ENCODE data around the gene WEE2. TPM values are rescaled to one million over a fixed set of nuclear protein-coding genes. Genes with fewer than 3 reads are reported as not detected.
A peak's percentile ranks its signal among the peaks of the same experiment; 100 is the strongest.

The WEE2 gene
- total and polyA plus RNA-seq, 2 of the 13 experiments (the other 11 are each of a cell fraction or from before 2014, with no cell fraction given), result not detected

DNA sequence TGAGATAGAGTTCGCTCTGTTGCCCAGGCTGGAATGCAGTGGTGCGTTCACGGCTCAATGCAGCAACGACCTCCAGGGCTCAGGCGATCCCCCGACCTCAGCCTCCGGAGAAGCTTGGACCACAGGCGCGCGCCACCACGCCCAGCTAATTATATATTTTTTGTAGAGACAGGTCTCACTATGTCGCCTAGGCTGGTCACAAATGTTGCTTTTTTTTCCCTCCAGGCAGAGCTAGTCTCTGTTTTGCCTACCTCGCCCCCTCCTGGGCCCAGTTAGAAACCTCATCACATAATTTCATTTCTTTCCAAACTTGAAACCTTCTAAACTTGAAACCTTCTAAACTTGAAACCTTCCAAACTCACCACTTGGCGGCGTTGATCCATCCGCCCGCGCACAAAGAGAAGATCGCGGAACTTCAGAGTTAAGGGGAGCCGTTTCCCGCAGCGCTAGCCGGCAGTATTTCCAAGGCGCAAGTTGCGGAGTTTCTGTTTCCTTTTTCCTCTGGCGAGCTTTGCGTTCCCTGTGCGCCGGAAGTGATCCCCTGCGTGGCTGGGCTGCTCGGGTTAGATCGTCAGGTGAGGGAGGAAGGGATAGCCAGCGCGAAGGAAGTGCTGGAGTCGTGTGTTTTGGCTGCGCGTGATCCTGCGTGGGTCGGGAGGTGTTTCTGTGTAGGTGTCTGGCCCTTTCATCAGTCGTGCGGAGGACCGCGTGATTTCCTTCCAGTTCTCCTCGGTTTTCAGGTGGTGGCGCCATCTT is 29.9 kb downstream of the WEE2 start, which contains the start of gene SSBP1 (continued):
- TF ChIP-seq, protein P1, sequence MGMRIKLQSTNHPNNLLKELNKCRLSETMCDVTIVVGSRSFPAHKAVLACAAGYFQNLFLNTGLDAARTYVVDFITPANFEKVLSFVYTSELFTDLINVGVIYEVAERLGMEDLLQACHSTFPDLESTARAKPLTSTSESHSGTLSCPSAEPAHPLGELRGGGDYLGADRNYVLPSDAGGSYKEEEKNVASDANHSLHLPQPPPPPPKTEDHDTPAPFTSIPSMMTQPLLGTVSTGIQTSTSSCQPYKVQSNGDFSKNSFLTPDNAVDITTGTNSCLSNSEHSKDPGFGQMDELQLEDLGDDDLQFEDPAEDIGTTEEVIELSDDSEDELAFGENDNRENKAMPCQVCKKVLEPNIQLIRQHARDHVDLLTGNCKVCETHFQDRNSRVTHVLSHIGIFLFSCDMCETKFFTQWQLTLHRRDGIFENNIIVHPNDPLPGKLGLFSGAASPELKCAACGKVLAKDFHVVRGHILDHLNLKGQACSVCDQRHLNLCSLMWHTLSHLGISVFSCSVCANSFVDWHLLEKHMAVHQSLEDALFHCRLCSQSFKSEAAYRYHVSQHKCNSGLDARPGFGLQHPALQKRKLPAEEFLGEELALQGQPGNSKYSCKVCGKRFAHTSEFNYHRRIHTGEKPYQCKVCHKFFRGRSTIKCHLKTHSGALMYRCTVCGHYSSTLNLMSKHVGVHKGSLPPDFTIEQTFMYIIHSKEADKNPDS (CRISPR knock-in tag; IDR thresholded peaks at IDR 0.05), result no peak
- TF ChIP-seq, protein P2, sequence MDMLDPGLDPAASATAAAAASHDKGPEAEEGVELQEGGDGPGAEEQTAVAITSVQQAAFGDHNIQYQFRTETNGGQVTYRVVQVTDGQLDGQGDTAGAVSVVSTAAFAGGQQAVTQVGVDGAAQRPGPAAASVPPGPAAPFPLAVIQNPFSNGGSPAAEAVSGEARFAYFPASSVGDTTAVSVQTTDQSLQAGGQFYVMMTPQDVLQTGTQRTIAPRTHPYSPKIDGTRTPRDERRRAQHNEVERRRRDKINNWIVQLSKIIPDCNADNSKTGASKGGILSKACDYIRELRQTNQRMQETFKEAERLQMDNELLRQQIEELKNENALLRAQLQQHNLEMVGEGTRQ (IDR thresholded peaks at IDR 0.05; ENCODE audit: low read depth, low read length), result no peak
- TF ChIP-seq, protein P2 (CRISPR knock-in tag; IDR thresholded peaks at IDR 0.05; ENCODE audit: borderline replicate concordance), result no peak
- TF ChIP-seq HDAC6 (IDR thresholded peaks at IDR 0.05; ENCODE audit: low read depth, low read length), result no peak
- TF ChIP-seq, protein P3, sequence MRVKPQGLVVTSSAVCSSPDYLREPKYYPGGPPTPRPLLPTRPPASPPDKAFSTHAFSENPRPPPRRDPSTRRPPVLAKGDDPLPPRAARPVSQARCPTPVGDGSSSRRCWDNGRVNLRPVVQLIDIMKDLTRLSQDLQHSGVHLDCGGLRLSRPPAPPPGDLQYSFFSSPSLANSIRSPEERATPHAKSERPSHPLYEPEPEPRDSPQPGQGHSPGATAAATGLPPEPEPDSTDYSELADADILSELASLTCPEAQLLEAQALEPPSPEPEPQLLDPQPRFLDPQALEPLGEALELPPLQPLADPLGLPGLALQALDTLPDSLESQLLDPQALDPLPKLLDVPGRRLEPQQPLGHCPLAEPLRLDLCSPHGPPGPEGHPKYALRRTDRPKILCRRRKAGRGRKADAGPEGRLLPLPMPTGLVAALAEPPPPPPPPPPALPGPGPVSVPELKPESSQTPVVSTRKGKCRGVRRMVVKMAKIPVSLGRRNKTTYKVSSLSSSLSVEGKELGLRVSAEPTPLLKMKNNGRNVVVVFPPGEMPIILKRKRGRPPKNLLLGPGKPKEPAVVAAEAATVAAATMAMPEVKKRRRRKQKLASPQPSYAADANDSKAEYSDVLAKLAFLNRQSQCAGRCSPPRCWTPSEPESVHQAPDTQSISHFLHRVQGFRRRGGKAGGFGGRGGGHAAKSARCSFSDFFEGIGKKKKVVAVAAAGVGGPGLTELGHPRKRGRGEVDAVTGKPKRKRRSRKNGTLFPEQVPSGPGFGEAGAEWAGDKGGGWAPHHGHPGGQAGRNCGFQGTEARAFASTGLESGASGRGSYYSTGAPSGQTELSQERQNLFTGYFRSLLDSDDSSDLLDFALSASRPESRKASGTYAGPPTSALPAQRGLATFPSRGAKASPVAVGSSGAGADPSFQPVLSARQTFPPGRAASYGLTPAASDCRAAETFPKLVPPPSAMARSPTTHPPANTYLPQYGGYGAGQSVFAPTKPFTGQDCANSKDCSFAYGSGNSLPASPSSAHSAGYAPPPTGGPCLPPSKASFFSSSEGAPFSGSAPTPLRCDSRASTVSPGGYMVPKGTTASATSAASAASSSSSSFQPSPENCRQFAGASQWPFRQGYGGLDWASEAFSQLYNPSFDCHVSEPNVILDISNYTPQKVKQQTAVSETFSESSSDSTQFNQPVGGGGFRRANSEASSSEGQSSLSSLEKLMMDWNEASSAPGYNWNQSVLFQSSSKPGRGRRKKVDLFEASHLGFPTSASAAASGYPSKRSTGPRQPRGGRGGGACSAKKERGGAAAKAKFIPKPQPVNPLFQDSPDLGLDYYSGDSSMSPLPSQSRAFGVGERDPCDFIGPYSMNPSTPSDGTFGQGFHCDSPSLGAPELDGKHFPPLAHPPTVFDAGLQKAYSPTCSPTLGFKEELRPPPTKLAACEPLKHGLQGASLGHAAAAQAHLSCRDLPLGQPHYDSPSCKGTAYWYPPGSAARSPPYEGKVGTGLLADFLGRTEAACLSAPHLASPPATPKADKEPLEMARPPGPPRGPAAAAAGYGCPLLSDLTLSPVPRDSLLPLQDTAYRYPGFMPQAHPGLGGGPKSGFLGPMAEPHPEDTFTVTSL (CRISPR knock-in tag; IDR thresholded peaks at IDR 0.05; ENCODE audit: borderline replicate concordance), result peak; percentile 63; the same call in 1 of the 2 replicates
- peak; percentile 93; the same call in 1 of the 2 replicates for TF ChIP-seq ZBTB20 (CRISPR knock-in tag; IDR thresholded peaks at IDR 0.05; ENCODE audit: borderline replicate concordance, low read depth)
- TF ChIP-seq MAZ (IDR thresholded peaks at IDR 0.05; ENCODE audit: borderline replicate concordance, low read depth, low read length), result peak; percentile 64; the same call in 1 of the 2 replicates
- TF ChIP-seq MAZ (CRISPR knock-in tag; IDR thresholded peaks at IDR 0.05; ENCODE audit: low read depth), result peak; percentile 70
- TF ChIP-seq ATF1 (CRISPR knock-in tag; IDR thresholded peaks at IDR 0.05), result peak; percentile 94
- peak; percentile 94 for TF ChIP-seq CBX5 (CRISPR knock-in tag; IDR thresholded peaks at IDR 0.05; ENCODE audit: borderline replicate concordance)
- peak; percentile 84; the same call in 1 of the 2 replicates for TF ChIP-seq FOXC1 (CRISPR knock-in tag; IDR thresholded peaks at IDR 0.05; ENCODE audit: borderline replicate concordance)
- TF ChIP-seq ZNF431 (CRISPR knock-in tag; IDR thresholded peaks at IDR 0.05; ENCODE audit: borderline replicate concordance, low read depth), result 0 out of 2 replicates have a peak, but pooled peaks have one; percentile 69
- no peak for TF ChIP-seq HOXA9 (CRISPR knock-in tag; IDR thresholded peaks at IDR 0.05; ENCODE audit: borderline replicate concordance)
- TF ChIP-seq GFI1 (CRISPR knock-in tag; IDR thresholded peaks at IDR 0.05; ENCODE audit: borderline replicate concordance), result 0 out of 2 replicates have a peak, but pooled peaks have one; percentile 51
- TF ChIP-seq ZNF792 (CRISPR knock-in tag; IDR thresholded peaks at IDR 0.05), result peak; percentile 86; the same call in 1 of the 2 replicates
- TF ChIP-seq ZNF180 (CRISPR knock-in tag; IDR thresholded peaks at IDR 0.05; ENCODE audit: borderline replicate concordance, low read depth), result no peak
- peak; percentile 22; the same call in 1 of the 2 replicates for TF ChIP-seq ZNF746 (CRISPR knock-in tag; IDR thresholded peaks at IDR 0.05)
